HCT116 (cell line): ENCODE data around the gene RUNX2. TPM values are rescaled to one million over a fixed set of nuclear protein-coding genes. Genes with fewer than 3 reads are reported as not detected.

ENCODE experiments used
- ATAC-seq: fragments of 200-7000 bp; cut with Tn5 transposase; 2 replicates; pipeline ENCODE4 v1.9.1; 2020; ENCODE audit warnings: mild to moderate bottlenecking, moderate library complexity
- BruUV-seq: library from RNA; stranded (reverse); fragments of 400-500 nt; replicated peaks from 2 replicates; lab custom pipeline; 2021; lab: Mats Ljungman, UMichigan
- CTCF ChIA-PET: fragments of 300-600 bp; sonication (Branson Sonifier 250); formaldehyde crosslinking; loops from one replicate; lab custom pipeline; 2021; ENCODE audit warnings: antibody characterized with exemption; lab: Charles Lee
- POLR2A ChIA-PET: fragments of 300-600, 350-600 bp; sonication (Branson Sonifier 250); formaldehyde crosslinking; loops from one replicate; lab custom pipeline; 2021; ENCODE audit warnings: antibody characterized with exemption; lab: Charles Lee
- RAD21 ChIA-PET, 2 experiments: fragments of 300-600 bp; sonication (Branson Sonifier 250); formaldehyde crosslinking; loops; one replicate each; lab custom pipeline; 2023; ENCODE audit warnings: low total read pairs in 2 of 2; ENCODE audit not compliant: uncharacterized antibody in 2 of 2, unreplicated experiment in 2 of 2, low non-redundant PET in 1 of 2; lab: Charles Lee
- DNase-seq: peaks from one replicate; pipeline ENCODE4 v3.0.0-alpha.2; 2010; ENCODE audit warnings: low read depth, low spot score
- H2AFZ ChIP-seq: fragments of 200-600 bp; shearing (Covaris generic), sonication (generic); 2 replicates; pipeline ENCODE4 v1.6.1; 2017; ENCODE audit warnings: low read depth, mixed run types, mixed read lengths, antibody characterized with exemption, low read length; ENCODE audit not compliant: poor library complexity, severe bottlenecking
- H3K27ac ChIP-seq: 2 replicates; pipeline ENCODE4 v1.5.1; 2012; ENCODE audit warnings: low read depth, low read length
- H3K27me3 ChIP-seq: fragments of 200-600 bp; sonication (generic); 2 replicates; pipeline ENCODE4 v1.6.1; 2016; ENCODE audit warnings: mixed run types, low read length, mixed read lengths; ENCODE audit not compliant: insufficient read depth
- H3K36me3 ChIP-seq, 2 experiments: fragments of 200-500 bp in 1 of 2; fragments of 200-600 bp in 1 of 2; sonication (Bioruptor generic) in 1 of 2; sonication (generic) in 1 of 2; 2 replicates each; pipeline versions ENCODE4 v1.5.1 to v1.6.1; 2014 to 2016; ENCODE audit warnings: low read length in 2 of 2, inconsistent platforms in 1 of 2, mixed read lengths in 1 of 2, mixed run types in 1 of 2; ENCODE audit not compliant: insufficient read depth in 2 of 2, control insufficient read depth in 1 of 2
- H3K4me1 ChIP-seq, 2 experiments: fragments of 200-600 bp in 1 of 2; sonication (generic) in 1 of 2; 2 replicates each; pipeline versions ENCODE4 v1.5.1 to v1.6.1; 2012 to 2017; ENCODE audit warnings: low read length in 2 of 2, inconsistent platforms in 1 of 2, mild to moderate bottlenecking in 1 of 2, mixed read lengths in 1 of 2, mixed run types in 1 of 2, moderate library complexity in 1 of 2; ENCODE audit not compliant: insufficient read depth in 2 of 2, control insufficient read depth in 1 of 2
- H3K4me2 ChIP-seq: fragments of 200-600 bp; sonication (generic); 2 replicates; pipeline ENCODE4 v1.6.1; 2017; ENCODE audit warnings: mixed run types, low read length, mixed read lengths
- H3K4me3 ChIP-seq, 2 experiments: fragments of 200-600 bp in 1 of 2; sonication (generic) in 1 of 2; replicated peaks in 1 of 2; 2 replicates each; pipeline ENCODE4 v1.5.1; 2011 to 2016; ENCODE audit warnings: low read length in 2 of 2, control low read depth in 1 of 2, low read depth in 1 of 2, mild to moderate bottlenecking in 1 of 2, mixed read lengths in 1 of 2, mixed run types in 1 of 2
- H3K79me2 ChIP-seq: fragments of 200-600 bp; sonication (generic); 2 replicates; pipeline ENCODE4 v1.6.1; 2017; ENCODE audit warnings: mild to moderate bottlenecking, mixed run types, low read length, moderate library complexity, mixed read lengths; ENCODE audit not compliant: insufficient read depth
- H3K9ac ChIP-seq: fragments of 200-600 bp; sonication (generic); 2 replicates; pipeline ENCODE4 v1.6.1; 2016; ENCODE audit warnings: low read length, mixed read lengths
- H3K9me2 ChIP-seq: fragments of 200-600 bp; sonication (generic), shearing (Covaris generic); 2 replicates; pipeline ENCODE4 v1.6.1; 2017; ENCODE audit warnings: mixed run types, mild to moderate bottlenecking, moderate library complexity; ENCODE audit not compliant: insufficient read depth
- H3K9me3 ChIP-seq, 2 experiments: fragments of 200-500 bp in 1 of 2; fragments of 200-600 bp in 1 of 2; sonication (Bioruptor generic) in 1 of 2; sonication (generic) in 1 of 2; 2 replicates each; pipeline ENCODE4 v1.6.1; 2014 to 2017; ENCODE audit warnings: low read length in 2 of 2, mixed read lengths in 2 of 2, inconsistent platforms in 1 of 2, low read depth in 1 of 2, mild to moderate bottlenecking in 1 of 2, mixed run types in 1 of 2, moderate library complexity in 1 of 2; ENCODE audit not compliant: control insufficient read depth in 1 of 2, insufficient read depth in 1 of 2
- H4K20me1 ChIP-seq: fragments of 200-600 bp; sonication (generic), shearing (Covaris generic); 2 replicates; pipeline ENCODE4 v1.6.1; 2017; ENCODE audit warnings: mixed run types, mild to moderate bottlenecking, moderate library complexity; ENCODE audit not compliant: insufficient read depth
- EGR1 ChIP-seq: IDR thresholded peaks from 2 replicates; pipeline ENCODE4 v1.6.1; 2012; ENCODE audit warnings: low read depth
- EZH2 ChIP-seq: fragments of 200-600 bp; sonication (generic); IDR thresholded peaks from 2 replicates; pipeline ENCODE4 v1.6.1; 2017; ENCODE audit warnings: antibody characterized with exemption, mixed run types
- EZH2phosphoT487 ChIP-seq: fragments of 200-600 bp; IDR thresholded peaks from 2 replicates; pipeline ENCODE4 v1.6.1; 2018; ENCODE audit warnings: antibody characterized with exemption, borderline replicate concordance
- POLR2A ChIP-seq: IDR thresholded peaks from 2 replicates; pipeline ENCODE4 v1.7.0; 2011; ENCODE audit warnings: borderline replicate concordance; ENCODE audit not compliant: insufficient read depth, insufficient read length; ENCODE audit errors: extremely low read depth
- SIN3A ChIP-seq: IDR thresholded peaks from 2 replicates; pipeline ENCODE4 v1.6.1; 2012; ENCODE audit warnings: low read depth
- YY1 ChIP-seq: IDR thresholded peaks from 2 replicates; pipeline ENCODE4 v1.6.1; 2011; ENCODE audit warnings: low read length, low read depth, moderate library complexity, mild to moderate bottlenecking; ENCODE audit not compliant: insufficient replicate concordance; ENCODE audit errors: extremely low read depth
- ZNF274 ChIP-seq: fragments of 200-500 bp; sonication (Bioruptor generic); IDR thresholded peaks from 2 replicates; pipeline ENCODE4 v1.6.1; 2014; ENCODE audit warnings: mild to moderate bottlenecking, low read depth, low read length, inconsistent platforms
- intact Hi-C: fragments of 100-400 bp; cut with micrococcal nuclease; formaldehyde crosslinking; loops from 2 replicates; pipeline ENCODE4 v1.10.0; 2022
- total RNA-seq: library from RNA; stranded (reverse); gene quantifications from one replicate; pipeline ENCODE4 v1.2.1, GENCODE V29; 2021; ENCODE audit not compliant: unreplicated experiment
- TF ChIP-seq, protein P1 (sequence below): IDR thresholded peaks from 2 replicates; pipeline ENCODE4 v1.6.1; 2012; ENCODE audit warnings: low read depth

RUNX2 gene
- total RNA-seq, 1 experiment from 2014 or later: 1.1 TPM

DNA sequence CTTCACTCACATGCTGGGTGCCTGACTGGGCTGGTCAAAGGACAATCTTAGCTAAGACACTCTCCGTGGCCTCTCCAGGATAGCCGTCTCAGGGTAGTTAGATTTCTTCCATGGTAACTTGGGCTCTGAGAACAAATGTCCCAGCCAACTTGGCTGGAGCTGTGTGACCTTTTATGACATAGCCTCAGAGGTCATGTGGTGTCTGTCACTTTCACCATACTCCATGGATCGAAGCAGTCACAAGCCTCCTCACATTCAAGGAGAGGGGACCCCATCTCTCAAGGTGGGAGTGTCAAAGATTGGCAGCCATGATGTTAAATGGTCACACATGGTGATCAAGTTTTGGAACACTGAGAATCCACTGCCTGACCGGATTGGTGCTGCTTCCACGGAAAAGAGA is 240.5 kb downstream of the RUNX2 start:
- H3K79me2 ChIP-seq: no peaks in the 10 kb centered on the region
- CTCF ChIA-PET: no interaction called here
- intact Hi-C loops: no loop called here
- no peaks in the 10 kb centered on the region for H4K20me1 ChIP-seq
- no peaks in the 10 kb centered on the region for H3K27me3 ChIP-seq
- TF ChIP-seq EGR1 (no peak), POLR2A (no peak), YY1 (no peak), EZH2phosphoT487 (no peak), SIN3A (no peak), EZH2 (no peak), ZNF274 (no peak)
- TF ChIP-seq, protein P1, sequence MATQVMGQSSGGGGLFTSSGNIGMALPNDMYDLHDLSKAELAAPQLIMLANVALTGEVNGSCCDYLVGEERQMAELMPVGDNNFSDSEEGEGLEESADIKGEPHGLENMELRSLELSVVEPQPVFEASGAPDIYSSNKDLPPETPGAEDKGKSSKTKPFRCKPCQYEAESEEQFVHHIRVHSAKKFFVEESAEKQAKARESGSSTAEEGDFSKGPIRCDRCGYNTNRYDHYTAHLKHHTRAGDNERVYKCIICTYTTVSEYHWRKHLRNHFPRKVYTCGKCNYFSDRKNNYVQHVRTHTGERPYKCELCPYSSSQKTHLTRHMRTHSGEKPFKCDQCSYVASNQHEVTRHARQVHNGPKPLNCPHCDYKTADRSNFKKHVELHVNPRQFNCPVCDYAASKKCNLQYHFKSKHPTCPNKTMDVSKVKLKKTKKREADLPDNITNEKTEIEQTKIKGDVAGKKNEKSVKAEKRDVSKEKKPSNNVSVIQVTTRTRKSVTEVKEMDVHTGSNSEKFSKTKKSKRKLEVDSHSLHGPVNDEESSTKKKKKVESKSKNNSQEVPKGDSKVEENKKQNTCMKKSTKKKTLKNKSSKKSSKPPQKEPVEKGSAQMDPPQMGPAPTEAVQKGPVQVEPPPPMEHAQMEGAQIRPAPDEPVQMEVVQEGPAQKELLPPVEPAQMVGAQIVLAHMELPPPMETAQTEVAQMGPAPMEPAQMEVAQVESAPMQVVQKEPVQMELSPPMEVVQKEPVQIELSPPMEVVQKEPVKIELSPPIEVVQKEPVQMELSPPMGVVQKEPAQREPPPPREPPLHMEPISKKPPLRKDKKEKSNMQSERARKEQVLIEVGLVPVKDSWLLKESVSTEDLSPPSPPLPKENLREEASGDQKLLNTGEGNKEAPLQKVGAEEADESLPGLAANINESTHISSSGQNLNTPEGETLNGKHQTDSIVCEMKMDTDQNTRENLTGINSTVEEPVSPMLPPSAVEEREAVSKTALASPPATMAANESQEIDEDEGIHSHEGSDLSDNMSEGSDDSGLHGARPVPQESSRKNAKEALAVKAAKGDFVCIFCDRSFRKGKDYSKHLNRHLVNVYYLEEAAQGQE: no peak
- no peaks in the 10 kb centered on the region for H3K9me2 ChIP-seq
- H3K4me3 ChIP-seq: no peak overlapping the region
- DNase-seq: no peak
- POLR2A ChIA-PET: no interaction called here
- ATAC-seq: no peak
- no peaks in the 10 kb centered on the region for H3K9me3 ChIP-seq
- no peak overlapping the region for H2AFZ ChIP-seq
- H3K36me3 ChIP-seq: no peaks in the 10 kb centered on the region
- no peak overlapping the region for H3K27ac ChIP-seq
- BruUV-seq: no TSS peak
- peaks cover 8 to 46% of the 10 kb centered on the region in 2 experiments; a peak in 3 of 4 replicates for H3K4me1 ChIP-seq
- H3K9ac ChIP-seq: no peak overlapping the region
- RAD21 ChIA-PET: no interaction called here
- 0 out of 2 replicates have a peak overlapping the region, but pooled peaks have one; percentile 48 for H3K4me2 ChIP-seq
